ENCODE results near the gene LDLRAD4.
A peak's percentile ranks its signal among the peaks of the same experiment; 100 is the strongest.

LDLRAD4 gene

DNA sequence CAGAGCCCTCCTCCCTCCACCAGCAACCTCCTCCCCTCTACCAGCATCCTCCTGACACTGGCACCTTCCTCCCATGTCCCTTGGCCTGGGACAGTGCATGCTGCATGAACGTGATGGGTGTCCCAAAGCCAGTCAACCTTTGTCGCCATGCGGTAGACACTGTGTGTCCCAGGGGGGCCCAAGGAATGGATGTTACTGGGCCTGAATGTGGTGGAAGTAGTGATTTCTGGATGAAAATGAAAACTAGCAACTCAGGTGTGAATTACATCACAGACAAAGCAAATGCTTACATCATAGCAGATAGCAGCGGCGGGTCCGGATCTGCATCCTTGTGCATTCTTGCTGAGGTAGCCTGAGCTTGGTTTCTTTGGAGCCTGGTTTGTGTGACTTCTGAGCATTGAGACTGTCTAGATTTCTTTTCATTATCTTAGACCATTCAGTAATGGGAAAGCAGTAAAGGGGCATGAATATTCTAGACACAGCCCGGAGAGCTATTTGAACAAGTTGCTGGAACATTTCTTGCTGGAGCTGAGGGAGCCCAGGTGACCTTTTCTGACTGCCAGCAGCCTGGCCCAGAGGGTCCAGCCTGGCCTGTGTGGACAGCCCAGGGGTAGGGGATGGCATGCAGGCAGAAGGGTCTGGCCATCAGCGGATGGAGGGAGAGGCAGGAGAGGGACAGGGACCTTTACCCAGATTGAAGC lies 407.4 kb downstream of the LDLRAD4 start:
- no peak for DNase-seq

GRCh38 chr18:13626544-13626908 lies 408.0 kb downstream of the LDLRAD4 start:
- DNase-seq: no peak

GRCh38 chr18:13627639-13628038 lies 409.1 kb downstream of the LDLRAD4 start:
- no peak for DNase-seq

DNA sequence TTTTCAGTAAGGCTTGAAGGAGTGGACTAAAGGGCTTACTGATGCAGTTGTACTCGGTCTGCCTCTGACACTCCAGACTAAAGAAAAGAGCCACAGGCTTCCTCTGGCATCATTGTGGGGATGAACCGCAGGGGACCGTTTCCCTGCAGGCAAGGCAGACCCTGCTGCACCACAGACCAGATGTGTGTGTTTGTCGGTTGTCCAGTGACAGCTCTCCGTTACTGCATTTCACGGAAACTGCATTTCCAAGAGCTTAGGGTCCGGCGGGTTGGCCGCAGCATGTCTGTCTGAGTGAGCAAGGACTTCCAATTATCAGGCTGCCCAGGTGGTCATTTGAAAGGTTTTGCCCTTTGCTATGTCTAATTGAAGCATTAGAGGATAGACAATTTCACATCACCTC lies 409.7 kb downstream of the LDLRAD4 start:
- DNase-seq: no peak

- DNase-seq: peak; percentile 74
Measured at GRCh38 chr18:13629841-13630715, 411.5 kb downstream of the LDLRAD4 start.

DNA sequence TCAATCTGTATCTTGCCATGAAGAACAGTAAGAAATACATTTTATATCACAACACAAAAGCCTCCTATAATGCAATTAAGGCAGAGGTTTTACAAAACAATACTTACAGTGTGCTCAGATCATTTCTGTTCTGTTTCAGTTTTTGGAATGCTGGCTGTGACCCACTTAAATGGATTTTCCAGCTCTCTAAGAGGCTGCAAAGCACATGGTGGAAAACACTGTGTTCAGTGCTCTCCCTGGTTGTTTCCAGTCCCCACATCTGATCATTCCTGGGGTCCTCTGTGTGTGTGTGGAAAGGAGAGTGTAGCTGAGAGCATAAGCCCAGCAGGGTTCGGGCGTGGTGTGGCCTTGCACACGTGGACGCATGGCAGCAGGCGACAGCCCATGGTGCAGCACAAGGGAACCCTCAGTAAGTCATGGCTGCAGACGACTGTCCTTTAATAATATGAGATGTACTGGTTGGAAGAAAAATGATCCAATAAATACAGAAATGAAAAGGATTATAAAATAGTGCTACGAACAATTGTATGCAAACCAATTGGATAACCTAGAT lies 412.2 kb downstream of the LDLRAD4 start:
- DNase-seq: no peak

GRCh38 chr18:13633700-13634099 lies 415.1 kb downstream of the LDLRAD4 start:
- DNase-seq: no peak

DNA sequence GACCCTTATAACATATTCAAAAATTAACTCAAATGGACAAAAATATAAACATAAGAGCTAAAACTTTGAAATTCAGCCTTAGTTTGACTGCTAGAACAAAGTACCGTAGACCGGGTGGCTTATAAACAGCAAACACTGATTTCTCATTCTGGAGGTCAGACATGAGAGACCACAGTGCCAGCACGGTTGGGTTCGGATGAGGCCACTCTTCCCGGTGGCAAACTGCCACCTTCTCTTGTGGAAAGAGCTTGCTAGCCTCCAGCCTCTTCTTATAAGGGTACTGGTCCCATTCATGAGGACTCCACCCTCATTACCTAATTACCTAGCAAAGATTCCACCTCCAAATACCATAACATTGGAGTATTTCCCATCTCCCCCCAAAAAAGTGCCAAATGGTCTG lies 416.5 kb downstream of the LDLRAD4 start:
- DNase-seq: no peak

GRCh38 chr18:13638719-13639595 lies 420.4 kb downstream of the LDLRAD4 start:
- DNase-seq: no peak

DNA sequence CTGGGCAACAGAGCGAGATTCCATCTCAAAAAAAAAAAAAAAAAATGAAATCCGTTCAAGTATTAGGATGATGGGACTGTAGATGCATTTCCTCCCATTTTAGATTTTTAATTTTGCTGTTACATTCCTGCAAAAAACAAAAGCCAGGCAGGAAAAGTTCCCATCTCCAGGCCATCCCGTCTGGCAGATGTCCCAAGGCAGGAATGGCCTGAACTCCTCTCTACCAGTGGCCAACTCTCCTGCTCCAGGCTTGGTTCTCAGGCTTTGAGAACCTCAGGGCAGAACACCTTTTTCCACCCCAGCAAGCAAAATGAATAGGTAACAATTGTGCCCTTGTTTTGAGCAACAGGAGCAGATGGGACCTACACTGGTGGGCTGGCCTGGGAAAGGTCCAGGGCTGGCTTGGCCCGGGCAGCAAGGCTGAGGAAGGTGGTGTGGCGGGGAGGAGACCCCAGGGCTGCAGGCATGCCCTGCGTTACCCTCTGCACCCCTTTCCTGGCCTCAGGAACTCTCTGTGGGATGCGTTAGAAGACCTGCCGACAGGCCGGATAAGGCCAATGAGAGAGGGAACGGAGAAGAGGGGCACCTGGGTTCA lies 421.8 kb downstream of the LDLRAD4 start:
- no peak for DNase-seq

GRCh38 chr18:13641551-13642439 lies 423.2 kb downstream of the LDLRAD4 start:
- DNase-seq: no peak

- DNase-seq: no peak
Measured at GRCh38 chr18:13642440-13642827, 423.9 kb downstream of the LDLRAD4 start.

- no peak for DNase-seq
Measured at GRCh38 chr18:13643261-13643751, 424.7 kb downstream of the LDLRAD4 start.

GRCh38 chr18:13645093-13645492 lies 426.5 kb downstream of the LDLRAD4 start:
- DNase-seq: no peak

GRCh38 chr18:13646633-13647032 lies 428.1 kb downstream of the LDLRAD4 start:
- DNase-seq: no peak

- no peak for DNase-seq
Measured at GRCh38 chr18:13647761-13648160, 429.2 kb downstream of the LDLRAD4 start.

GRCh38 chr18:13649397-13650390 lies 431.1 kb downstream of the LDLRAD4 start:
- DNase-seq: no peak

DNA sequence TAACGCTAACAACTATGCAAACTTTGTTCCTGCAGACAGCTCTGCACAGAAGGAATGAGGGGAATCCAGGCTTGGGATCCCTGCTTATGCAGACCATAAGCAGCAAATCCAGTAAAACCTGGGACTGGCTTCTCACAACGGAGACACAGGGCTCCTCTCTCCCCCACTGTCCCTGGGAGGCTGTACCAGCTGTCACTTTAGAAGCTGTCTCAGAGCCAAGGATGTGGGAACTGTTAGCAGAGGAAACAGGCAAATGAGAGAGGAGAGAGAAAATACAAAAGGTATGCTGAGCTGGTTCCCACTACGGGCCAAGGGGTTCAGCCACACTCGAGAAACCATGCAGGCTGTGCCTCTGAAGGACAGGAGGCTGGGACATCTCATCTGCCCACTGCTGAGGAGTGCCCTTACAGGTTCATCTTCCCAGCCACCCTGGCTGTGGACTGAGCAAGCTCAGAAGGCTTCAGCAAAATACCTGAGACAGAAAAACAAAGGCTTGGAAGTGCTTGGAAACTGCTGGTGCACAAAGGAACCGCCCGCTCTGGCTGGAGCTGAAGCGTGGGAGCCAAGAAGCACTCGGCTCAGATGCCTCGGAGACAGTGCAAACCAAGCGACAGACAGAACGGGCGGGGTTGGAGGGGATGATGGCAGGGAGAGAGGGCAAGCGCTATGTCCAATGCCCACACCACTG lies 435.3 kb downstream of the LDLRAD4 start:
- DNase-seq: no peak

DNA sequence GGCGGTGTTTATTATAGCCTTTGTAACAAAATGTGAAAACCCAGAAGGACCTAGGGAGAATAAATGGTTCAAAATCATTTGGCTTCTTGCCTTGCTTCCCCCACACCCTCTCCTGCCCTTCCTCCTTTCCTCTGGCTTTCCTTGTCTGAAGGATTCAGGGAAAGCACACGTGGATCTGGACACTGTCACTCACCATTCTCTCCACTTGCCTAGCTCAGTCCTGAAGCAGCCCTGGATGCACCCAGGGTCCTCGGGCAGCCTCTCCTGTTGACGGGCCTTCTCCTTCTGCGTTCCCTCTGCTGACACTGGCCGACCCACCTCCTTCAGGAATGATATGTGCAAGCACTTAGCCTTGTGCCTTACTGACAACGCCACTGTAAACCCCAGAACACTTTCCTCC lies 439.4 kb downstream of the LDLRAD4 start:
- DNase-seq: no peak

Measured in RPMI8226 (cell line).